Mucosa of descending colon (tissue), 3 donors: ENCODE results near the gene REEP3. TPM values are rescaled to one million over a fixed set of nuclear protein-coding genes. Genes with fewer than 3 reads are reported as not detected.

Experiments used
- ATAC-seq: fragments of 200-7000 bp; cut with Tn5 transposase; one replicate; pipeline ENCODE4 v1.9.1; 2020; ENCODE audit warnings: mild to moderate bottlenecking, moderate library complexity
- DNase-seq, 3 donors: peaks; one replicate each; pipeline ENCODE4 v3.0.0-alpha.2; 2020
- H3K36me3 ChIP-seq: fragments of 200-600 bp; one replicate; pipeline ENCODE4 v1.8.0; 2021; ENCODE audit warnings: low read depth, mild to moderate bottlenecking
- H3K4me1 ChIP-seq: fragments of 200-600 bp; one replicate; pipeline ENCODE4 v1.8.0; 2021; ENCODE audit warnings: low read depth, mild to moderate bottlenecking
- H3K4me3 ChIP-seq: fragments of 200-600 bp; one replicate; pipeline ENCODE4 v1.8.0; 2021; ENCODE audit warnings: mild to moderate bottlenecking
- H3K9me3 ChIP-seq: fragments of 200-600 bp; one replicate; pipeline ENCODE4 v1.8.0; 2021; ENCODE audit warnings: mild to moderate bottlenecking
- intact Hi-C, 2 donors: fragments of 100-400 bp; cut with DNase I in 1 of 2; cut with micrococcal nuclease in 1 of 2; formaldehyde crosslinking; loops; one replicate each; pipeline versions ENCODE4 v1.11.0 to v1.11.1; 2022; cut with DNase I, micrococcal nuclease
- total RNA-seq, 3 donors: library from RNA; stranded (reverse); fragmentation: NEBNext Ultra II Directional in 2 of 3; extraction: Animal tissue kit (Norgen Biotek cat#: 25700) in 2 of 3; gene quantifications; one replicate each; pipeline versions ENCODE4 v1.2.1 to v1.2.4, GENCODE V29; 2021 to 2023
- TF ChIP-seq, protein P1 (sequence below): fragments of 200-600 bp; IDR thresholded peaks from one replicate; pipeline ENCODE4 v1.8.0; 2022; ENCODE audit warnings: antibody characterized with exemption, mild to moderate bottlenecking
- donor health status: DM: no; HTN: no; CAD: no; lungs with moderate emphysema.
- donor health status: DM: no; HTN: no; CAD: no.
- donor health status: DM: no; HTN: yes; CAD: no.

REEP3 gene
- total RNA-seq, 3 donors from 2014 or later: 42.1 to 61.2 (median 43.4) TPM

DNA sequence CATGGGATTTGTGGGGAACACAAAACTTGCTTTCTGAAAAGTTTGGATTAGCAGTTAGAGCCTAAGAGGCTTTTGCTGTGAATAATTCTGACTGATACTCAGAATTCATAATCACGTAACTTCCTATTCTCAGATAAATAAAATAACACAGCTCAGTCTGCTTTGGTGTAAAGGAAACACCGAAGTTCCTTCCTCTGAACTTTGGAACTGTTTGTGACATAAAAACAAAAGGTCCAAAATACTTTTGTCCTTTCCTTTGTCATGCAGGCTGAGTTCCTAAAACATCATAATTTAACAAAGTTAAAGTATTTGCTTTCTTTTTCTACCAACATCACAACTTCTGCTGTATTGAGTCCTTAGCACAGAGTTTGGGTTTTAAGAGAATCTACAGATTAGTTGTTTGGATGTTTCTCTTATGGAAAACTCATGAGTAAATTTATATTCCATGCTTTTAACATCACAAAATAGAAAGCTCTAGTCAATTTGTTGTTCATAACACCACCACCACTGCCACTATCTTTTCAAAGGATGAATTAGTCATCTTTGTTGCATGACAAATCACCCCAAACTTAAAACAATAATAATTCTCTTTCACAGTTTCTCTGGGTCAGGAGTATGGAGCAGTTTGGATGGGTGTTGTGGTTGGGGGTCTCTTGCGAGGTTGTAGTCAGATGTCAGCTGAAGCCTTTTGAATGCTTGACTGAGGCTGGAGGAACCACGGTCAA lies 123.4 kb downstream of the REEP3 start:
- Histone ChIP-seq H3K36me3 (no peaks in the 10 kb centered on the region), H3K9me3 (no peaks in the 10 kb centered on the region), H3K4me3 (no peak overlapping the region), H3K4me1 (no peaks in the 10 kb centered on the region)
- no peak for ATAC-seq
- TF ChIP-seq, protein P1, sequence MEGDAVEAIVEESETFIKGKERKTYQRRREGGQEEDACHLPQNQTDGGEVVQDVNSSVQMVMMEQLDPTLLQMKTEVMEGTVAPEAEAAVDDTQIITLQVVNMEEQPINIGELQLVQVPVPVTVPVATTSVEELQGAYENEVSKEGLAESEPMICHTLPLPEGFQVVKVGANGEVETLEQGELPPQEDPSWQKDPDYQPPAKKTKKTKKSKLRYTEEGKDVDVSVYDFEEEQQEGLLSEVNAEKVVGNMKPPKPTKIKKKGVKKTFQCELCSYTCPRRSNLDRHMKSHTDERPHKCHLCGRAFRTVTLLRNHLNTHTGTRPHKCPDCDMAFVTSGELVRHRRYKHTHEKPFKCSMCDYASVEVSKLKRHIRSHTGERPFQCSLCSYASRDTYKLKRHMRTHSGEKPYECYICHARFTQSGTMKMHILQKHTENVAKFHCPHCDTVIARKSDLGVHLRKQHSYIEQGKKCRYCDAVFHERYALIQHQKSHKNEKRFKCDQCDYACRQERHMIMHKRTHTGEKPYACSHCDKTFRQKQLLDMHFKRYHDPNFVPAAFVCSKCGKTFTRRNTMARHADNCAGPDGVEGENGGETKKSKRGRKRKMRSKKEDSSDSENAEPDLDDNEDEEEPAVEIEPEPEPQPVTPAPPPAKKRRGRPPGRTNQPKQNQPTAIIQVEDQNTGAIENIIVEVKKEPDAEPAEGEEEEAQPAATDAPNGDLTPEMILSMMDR: no peak
- intact Hi-C loops: loop anchor here in 1 of 2 donors (10.0 kb wide), 1 partner anchor 50 kb away; no protein-coding TSS in a partner anchor
- DNase-seq: no peak

DNA sequence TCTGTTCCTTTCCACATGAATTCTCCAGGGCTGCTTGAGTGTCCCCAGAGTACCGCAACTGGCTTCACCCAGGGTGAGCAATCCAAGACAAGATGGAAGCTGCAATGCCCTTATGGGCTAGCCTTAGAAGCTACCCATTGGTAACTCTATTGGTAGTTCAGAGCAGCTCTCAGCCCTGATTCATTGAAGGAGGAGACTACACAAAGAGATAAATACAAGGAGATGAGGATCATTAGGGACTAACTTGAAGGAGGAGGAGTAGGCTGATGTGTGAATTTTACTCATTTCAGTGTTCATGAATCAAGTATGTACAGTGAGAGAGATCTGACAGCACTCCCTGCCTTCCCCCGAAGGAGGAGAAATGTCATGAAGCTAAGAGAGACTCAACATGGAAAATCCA lies 124.0 kb downstream of the REEP3 start:
- no peaks in the 10 kb centered on the region for H3K4me1 ChIP-seq

DNA sequence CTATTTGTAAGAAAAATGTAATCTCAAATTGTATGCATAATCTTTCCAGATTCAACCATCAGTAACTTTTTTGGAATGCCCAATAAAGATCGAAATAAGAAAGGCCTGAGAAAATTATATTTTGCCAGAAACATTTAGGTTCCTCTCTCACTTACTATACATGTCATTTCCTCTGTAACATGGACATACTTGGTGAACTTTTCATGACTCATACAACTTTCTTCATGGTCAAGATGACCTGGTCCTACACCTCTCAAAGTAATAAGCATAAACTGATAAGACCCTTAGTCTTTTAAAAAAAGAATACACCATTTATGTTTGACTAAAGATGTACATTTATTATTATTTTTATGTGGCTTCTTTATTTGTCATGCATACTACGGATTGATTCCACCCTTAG lies 125.3 kb downstream of the REEP3 start:
- no peaks in the 10 kb centered on the region for H3K4me1 ChIP-seq
- H3K4me3 ChIP-seq: no peak overlapping the region
- H3K9me3 ChIP-seq: no peaks in the 10 kb centered on the region
- intact Hi-C loops: loop anchor here in 1 of 2 donors (10.0 kb wide), 1 partner anchor 48 kb away; no protein-coding TSS in a partner anchor
- ATAC-seq: no peak
- TF ChIP-seq, protein P1: no peak
- DNase-seq: no peak
- H3K36me3 ChIP-seq: no peaks in the 10 kb centered on the region

More for the DNA sequence above, 124.0 kb downstream of the REEP3 start:
- intact Hi-C loops: loop anchor here in 1 of 2 donors (10.0 kb wide), 1 partner anchor 50 kb away; no protein-coding TSS in a partner anchor
- TF ChIP-seq, protein P1: no peak
- ATAC-seq (no peak), DNase-seq (no peak)
- no peaks in the 10 kb centered on the region for H3K9me3 ChIP-seq
- no peak overlapping the region for H3K4me3 ChIP-seq
- no peaks in the 10 kb centered on the region for H3K36me3 ChIP-seq

DNA sequence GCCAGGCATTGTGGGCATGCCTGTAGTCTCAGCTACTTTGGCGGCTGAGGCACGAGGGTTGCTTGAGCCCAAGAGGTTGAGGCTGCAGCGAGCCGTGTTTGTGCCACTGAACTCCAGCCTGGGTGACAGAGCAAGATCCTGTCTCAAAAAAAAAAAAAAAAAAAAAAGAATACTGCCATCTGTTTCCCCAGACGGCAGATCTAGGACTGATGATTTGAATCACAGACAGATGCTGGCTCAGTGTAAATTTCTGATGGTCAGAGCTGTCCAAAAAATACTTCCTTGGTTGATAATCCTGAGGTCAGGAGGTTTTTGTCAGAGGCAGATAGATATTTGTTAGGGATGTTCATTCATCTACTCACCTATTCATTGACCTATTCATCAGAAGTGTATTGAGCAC lies 130.7 kb downstream of the REEP3 start:
- Histone ChIP-seq H3K4me1 (no peaks in the 10 kb centered on the region), H3K9me3 (no peaks in the 10 kb centered on the region), H3K36me3 (no peaks in the 10 kb centered on the region), H3K4me3 (no peak overlapping the region)
- DNase-seq: no peak
- TF ChIP-seq, protein P1: no peak
- no peak for ATAC-seq
- intact Hi-C loops: no loop called here

DNA sequence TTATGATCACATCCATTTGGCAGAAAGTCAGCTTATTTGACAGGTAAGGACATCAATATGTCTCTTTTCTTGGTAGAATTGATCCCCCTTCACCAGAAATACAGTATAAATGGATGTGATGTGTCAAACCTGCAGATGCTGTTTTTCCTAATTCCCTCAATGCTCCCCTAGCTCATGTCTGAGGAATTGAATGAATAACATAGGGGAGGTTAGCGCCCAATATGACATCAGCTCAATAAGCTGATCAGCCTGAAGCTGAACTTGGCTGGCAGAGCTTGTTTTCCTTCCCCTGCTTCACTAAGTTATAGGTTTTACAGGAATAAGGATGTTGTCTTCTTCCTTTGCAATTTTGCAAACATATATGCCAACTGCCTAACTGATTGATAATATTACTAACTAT lies 132.5 kb downstream of the REEP3 start:
- Histone ChIP-seq H3K4me1 (no peaks in the 10 kb centered on the region), H3K36me3 (no peaks in the 10 kb centered on the region), H3K4me3 (no peak overlapping the region), H3K9me3 (no peaks in the 10 kb centered on the region)
- ATAC-seq (no peak), DNase-seq (no peak)
- TF ChIP-seq, protein P1: no peak
- intact Hi-C loops: no loop called here
